CD4-positive, alpha-beta T cell treated with Interleukin-4 for 1 hour (primary cell): ENCODE results near the gene CHCHD6.

Experiments used
- DNase-seq, 2 donors: peaks; one replicate each; pipeline ENCODE4 v3.0.0-alpha.2; 2020 to 2022

The CHCHD6 gene

DNA sequence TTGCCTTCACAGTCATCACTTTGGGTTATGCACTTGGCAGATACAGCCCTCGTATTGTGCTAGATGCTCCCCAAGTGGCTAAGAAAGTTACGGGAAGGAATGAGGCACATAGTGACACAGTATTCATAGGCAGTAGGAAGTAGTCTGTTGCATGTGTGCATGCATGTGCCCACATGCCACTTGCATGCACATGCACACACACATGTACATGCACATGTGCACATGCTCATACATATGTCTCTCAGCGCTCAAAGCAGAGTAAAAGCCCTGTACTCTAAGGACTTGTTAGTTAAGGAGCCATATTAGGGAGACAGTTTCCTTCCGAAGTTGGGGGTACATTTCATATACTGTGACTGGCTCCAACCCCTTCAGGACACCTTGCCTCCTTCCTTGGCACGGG lies 128.9 kb downstream of the CHCHD6 start:
- DNase-seq = no peak

DNA sequence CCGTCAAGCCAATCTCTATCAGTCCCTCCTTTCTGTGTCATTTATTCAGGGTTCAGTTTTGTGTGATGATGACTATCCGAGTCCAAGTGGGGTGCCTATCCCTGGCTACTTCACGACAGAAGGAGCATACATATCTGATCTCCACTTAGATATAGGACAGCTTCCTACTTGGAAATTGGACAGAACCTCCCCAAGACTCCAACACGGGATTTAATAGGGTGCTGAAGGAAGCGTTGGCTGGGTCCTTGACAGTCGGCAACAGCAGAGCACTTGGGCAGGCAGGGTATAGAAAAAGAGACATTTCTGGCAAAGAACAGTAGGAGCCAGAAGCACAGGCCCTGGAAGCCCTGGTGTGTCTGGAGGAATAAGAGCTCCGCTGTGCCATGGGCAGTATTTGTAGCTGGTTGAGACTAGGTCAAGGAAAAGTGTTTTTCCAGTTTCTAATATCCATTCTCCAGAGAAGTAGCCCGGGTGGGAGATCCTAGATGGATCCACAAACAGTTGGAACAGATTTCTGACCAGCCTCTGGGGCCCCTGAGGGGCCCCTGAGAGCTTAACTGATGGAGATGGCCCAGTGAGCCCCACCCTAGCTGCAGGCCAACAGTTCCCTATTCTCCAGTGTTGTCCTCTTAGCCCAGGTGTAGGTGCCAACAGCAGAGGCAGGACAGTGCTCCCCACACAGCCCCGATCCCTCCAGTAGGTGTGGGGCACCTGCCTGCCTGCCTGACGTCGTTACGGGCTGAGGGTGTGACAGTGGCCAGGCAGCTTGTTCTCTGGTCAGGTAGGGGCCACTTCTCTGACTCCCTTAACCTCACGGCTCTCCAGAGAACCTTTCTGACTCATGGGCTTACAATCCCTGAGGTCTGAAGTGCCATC lies 130.8 kb downstream of the CHCHD6 start:
- no peak for DNase-seq

DNA sequence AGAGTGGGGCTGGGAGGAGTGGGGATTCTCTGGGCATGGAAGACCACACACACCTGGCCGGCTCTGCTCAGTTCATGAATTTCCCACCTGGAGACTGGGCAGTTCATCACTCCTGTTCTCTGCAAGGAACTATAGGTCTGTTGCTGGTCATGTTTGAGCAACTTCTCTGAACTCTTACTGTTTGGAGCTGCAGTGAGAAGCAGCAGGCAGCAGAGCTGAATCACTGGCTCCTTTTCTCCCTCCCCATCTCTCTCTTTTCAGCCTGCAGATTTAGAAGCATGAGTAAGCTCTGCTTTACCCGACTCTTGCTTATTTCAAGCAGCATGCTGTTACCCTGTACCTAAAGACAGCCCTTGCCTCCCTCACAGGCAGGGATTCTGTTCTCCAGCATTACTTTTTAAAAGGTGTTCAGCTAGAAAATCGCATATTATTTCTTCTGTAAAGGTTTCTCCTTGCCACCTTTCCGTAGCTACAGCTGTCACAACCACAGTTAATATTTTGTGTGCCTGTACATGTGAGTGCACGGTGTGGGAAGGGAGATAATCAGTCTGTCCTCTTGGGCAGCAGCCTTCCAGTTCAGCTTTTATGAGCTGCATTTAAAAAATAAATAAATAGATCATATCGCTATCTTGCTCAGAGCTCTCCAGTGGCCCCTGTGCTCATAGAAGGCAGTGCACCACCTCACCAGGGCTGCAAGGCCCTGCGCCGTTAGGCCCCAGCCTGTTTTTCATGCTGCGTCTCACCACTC lies 131.6 kb downstream of the CHCHD6 start:
- DNase-seq = no peak

DNA sequence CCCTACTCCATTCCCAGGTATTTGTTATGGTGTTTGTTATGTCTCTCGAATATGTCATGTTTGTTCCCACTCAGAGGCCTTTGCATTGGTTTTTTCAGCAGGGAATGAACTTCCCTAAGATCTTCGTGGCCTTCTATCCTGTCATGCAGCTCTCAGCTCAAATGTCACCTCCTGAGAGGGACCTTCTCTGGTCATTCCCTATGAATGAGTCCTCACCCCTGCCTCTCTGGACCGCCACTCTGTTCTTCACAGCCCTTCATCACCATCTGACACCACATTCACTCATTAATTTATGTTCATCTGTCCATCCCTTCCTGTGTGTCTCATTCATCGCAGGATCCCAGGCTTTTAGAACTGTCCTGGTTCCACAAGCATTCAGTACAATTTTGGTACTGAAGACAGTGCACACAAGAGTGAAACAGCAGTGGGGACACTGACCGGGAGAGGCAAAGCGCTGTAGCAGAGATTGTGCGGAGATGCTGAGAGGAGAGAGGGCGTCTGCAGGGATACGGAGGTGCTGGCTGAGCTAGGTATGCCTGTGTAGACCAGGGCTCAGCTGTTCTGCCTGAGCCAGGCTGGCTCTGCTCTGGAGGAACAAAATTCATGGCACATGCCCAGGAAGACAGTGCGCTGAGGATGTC lies 132.3 kb downstream of the CHCHD6 start:
- no peak for DNase-seq

DNA sequence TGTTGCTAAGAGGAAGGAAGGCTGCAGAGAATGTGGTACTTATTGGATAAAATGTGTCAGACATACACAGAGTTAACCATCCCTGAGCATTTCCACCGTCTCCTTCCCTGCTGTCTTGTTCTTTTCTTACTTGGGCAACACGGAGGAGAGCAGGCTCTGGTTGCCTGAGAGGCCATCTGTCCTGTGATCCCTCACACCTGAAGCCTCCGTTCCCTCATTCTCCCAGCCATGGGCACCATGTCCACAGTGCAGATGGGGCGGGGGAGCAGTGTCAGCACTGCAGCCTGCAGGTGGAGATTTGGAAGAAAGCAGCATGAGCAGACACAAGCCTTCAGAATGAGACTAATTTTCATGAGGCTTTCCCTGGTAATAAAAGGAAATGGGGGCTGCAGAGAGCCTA lies 133.7 kb downstream of the CHCHD6 start:
- DNase-seq = no peak

DNA sequence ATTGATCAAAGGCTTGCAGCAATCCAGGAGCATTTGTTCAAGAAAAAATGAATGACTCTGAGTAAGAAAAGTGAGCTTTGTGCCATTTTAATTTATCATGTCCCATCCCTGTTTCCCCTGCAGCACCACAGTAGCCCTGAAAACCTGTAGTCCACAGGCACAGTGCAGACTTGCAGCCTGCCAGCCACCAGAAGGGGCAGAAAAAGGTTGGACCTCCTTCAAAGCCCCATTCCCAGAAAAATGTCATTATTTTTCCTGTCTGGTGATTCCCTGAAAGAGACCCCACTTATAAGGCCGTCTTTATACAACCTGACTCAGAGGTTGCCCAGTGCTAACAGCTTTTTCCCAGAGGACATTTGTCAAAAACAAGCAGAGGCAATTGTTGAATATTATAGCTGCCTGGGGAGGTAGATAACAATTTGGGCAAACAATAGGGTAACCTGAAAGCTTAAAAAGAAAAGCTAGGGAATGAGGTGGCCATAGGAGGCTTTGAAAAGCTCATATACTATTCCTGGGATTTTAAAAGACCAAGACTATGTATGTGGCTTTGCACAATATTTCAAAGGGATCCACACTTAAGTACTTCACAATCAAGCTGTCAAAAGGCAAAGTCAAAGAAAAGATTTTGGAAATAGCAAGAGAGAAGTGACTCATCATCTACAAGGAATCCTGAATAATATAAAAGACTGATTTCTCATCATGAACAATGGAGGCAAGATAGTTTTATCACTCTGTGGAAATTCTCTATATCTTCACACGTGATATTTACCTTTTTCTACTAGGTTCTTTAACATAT lies 142.1 kb downstream of the CHCHD6 start:
- DNase-seq = no peak

DNA sequence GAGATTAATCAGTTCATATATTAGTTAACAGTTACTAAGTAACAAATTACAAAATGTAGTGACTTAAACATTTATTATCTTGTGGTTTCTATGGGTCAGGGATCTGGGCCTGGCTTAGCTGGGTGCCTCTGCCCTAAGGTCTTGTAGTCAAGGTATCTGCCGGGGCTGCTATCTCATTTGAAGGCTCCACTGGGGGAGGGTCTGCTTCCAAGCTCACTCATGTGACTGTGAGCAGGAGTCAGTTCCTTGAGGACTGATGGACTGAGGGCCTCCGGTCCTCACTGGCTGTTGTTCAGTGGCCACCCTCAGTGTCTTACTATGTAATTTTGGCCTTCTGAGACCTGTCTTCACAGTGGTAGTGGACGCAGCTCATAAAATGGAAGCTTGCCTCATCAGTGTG lies 143.0 kb downstream of the CHCHD6 start:
- DNase-seq = no peak

DNA sequence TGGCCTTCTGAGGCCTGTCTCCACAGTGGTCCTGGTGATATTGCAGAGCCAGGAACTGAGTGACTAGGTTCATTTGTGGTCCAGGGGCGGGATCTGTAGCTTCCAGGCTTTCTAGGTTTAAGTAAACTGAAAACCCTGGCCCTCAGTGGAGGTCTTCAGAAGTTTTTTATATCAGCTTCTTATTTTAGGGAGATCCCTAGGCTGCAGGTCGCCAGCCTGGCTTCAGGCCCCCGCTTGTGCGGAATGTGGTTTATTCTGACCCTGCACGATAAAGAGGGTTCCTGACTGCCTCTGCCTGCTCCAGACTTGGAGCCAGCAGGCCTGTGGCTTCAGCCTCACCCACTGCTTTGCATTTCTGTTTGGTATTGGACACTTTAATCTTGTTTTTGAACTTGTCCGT lies 145.0 kb downstream of the CHCHD6 start:
- no peak for DNase-seq

DNA sequence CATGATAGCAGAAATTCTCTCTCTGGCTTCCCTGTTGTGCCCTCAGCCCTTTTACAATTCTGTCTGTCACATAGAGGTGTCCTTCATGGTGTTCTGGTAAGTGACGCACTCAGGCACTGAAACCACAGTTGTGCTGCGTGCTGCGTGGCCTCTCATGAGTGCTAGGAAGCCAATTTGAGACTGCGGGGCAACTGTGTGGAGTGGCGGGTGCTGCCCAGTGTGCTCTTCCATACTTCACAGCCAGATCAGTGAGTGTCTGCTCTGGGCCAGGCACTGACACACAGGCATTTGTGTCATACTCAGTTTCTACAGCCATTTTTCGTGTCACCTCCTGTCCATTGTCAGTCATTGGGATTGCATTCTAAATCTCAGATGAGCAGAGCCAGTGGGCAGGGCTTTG lies 145.7 kb downstream of the CHCHD6 start:
- no peak for DNase-seq

DNA sequence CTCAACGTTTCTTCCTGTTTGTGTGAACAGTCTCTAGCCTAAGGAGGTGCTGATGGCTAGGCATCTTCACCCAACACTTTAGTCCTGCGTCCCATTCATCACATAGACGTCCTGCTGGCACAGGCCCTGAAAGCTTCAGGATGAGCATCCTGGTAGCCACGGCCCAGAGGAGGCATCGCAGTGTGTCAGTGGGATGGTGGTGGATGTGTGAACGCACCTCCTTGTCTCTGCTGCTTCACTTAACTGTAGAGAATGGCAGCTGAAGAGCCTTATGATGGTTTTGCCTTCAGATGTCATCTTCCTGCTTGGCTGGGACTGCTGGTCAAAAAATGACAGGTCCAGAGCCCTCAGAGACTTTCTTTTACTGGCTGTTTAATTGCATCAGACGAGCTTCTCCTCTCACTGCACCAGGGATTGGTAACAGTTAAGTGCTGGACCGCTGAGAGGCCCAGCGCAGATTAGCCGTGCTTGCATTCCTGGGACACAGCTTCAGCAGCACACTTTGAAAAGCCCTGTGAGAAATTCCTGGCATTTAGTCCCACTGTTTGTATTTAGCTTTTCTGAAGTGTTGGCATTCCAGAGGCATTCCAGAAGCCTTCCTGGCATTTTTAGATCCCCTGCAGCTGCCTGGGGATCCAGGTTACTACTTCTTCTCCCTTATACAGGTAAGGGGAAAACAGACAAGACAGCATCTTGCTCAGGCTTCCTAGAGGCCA lies 146.5 kb downstream of the CHCHD6 start:
- no peak for DNase-seq

DNA sequence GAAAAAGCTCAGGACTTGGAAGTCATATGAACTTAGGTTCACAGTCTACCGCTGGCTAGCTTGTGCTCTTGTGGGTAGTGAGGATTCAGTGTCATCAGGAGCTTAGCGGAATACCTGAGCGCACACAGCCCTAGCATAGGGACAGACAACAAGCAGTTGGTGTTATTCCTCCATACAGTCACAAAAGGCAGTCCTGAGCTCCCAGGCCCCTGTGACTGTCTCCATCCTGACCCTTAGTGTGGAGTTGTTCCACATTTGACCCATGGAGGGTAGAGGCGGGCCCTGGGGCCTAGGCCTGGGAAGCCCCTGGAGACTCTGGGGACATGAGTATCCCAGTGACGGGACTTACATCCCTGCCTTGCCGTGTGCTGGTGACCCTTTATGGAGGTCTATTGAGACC lies 147.3 kb downstream of the CHCHD6 start:
- DNase-seq = no peak

DNA sequence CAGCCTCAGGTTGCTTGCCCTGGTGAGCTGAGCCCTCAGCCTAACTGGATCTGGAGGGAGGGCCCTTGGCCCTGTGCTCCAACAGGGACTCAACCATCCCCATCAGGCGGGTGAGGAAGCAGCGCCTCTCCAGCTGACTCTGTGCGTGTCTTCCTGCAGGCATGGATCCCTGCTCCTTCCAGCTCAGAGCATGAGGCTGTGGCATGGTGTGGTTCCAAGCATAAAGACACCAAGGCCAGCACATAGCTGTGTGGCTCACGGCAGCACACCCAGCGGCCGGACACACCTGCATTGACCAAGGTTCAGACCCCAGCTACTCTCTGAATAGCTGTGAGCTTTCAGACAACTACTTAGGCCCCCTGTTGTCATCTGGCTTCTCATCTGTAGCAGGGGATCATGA lies 147.9 kb downstream of the CHCHD6 start:
- DNase-seq = no peak

DNA sequence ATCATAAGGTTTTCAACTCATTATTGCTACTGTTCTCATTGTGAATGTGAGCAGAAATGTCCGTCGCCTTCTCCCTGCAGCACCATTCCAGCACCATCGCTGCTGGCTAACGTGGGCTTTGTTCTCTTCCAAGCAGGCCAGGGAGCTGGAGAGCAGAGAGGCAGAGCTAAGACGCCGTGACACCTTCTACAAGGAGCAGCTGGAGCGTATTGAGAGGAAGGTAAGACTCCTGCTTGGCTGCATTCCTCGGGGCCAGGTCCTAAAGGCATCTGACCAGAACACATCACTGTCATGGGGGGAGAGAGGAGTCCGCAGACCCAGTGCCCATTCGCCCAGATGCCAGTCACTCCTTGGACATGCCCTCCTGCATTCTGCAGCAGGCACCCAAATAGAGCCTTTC lies 148.5 kb downstream of the CHCHD6 start:
- DNase-seq = no peak

DNA sequence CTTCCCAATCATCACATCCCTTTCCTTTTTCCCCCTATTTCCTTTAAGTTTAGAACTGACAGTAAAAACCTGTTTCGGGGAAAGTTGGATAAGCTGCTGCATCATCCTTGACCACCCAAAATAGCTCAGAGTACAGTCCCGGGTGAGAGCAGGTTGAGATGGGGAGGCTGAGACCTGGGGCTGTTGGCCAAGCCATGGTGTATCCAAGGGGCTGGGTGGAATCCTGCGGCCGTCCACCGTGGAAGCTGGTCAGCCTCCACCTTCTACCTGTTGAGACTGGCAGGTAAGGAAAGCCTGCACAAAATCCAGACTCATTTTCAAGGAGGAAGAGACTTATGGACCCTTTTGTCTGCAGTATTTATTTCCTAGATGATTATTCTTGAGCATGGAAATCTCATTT lies 150.6 kb downstream of the CHCHD6 start:
- DNase-seq = no peak

DNA sequence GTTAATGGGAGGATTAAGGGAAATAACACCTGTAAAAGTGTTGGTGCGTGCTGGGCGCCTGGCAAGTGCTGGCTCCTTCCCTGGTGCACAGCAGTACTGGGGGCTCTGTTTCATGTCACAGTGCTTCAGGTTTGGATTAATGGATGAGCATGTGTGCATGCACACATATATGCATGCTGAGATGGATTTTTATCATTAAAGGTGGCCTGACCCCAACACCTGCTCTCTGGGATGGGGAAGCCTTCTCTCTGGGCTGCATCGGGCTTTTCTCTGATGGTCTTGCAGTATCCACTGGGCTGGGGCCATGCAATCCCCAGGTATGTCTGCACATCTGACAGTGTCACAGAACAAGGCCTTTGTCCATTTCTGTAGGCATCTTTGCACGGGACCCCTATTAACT lies 151.3 kb downstream of the CHCHD6 start:
- DNase-seq = no peak

DNA sequence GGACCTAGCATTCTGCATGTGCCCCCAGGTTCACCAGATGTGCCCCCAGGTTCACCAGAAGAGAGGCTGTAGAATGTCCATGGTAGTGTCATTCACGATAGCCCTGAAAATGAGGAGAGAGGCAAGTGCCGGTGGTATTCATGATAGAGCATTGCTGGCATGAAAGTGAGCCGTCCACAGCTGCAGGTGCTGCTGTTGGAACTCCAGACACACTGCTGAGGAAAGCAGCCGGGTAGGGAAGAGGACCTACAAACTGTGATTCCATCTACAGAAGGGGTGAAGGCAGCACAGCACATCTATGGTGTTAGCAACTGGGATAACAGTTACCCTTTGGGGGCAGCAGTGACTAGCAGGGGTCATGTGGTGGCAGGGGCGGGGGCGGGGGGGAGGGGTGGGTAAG lies 153.9 kb downstream of the CHCHD6 start:
- no peak for DNase-seq

DNA sequence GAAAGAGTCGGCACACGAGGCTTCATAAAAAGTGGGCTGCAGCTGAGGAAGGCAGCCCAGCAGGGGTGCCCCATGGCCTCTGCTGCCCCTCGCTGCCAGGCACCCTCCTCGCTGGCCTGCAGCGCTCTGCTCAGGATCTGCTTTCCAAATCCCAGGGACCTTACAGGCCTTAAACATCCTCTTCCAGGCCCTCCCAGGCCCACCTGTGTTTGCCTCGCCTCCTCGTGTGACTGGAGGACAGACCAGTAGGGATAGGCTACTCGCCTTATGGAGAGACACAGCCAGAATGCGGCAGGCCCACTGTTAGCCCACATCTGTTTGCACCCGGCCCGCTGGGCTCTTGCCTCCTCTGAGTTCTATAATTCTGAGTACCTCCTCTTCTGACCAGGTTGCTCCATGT lies 154.4 kb downstream of the CHCHD6 start:
- no peak for DNase-seq

DNA sequence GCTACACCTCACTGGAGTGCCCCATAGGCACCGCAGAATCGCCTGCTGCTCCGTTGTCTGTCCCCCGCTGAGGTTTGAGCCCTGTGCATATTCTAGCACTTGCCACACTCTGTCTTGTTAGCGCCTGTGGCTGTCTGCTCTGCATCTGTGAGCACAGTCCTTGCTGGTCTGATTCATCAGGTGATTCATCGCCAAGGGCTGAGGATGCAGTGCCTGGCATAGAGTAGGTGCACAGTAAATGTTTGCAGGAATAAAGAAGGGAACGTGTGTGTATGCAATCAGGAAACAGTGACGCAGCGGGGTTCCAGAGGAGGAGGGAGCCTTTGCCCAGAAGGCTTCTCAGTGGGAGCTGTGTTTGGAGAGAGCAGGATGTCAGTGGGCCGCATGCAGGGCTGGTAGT lies 154.8 kb downstream of the CHCHD6 start:
- DNase-seq = no peak

DNA sequence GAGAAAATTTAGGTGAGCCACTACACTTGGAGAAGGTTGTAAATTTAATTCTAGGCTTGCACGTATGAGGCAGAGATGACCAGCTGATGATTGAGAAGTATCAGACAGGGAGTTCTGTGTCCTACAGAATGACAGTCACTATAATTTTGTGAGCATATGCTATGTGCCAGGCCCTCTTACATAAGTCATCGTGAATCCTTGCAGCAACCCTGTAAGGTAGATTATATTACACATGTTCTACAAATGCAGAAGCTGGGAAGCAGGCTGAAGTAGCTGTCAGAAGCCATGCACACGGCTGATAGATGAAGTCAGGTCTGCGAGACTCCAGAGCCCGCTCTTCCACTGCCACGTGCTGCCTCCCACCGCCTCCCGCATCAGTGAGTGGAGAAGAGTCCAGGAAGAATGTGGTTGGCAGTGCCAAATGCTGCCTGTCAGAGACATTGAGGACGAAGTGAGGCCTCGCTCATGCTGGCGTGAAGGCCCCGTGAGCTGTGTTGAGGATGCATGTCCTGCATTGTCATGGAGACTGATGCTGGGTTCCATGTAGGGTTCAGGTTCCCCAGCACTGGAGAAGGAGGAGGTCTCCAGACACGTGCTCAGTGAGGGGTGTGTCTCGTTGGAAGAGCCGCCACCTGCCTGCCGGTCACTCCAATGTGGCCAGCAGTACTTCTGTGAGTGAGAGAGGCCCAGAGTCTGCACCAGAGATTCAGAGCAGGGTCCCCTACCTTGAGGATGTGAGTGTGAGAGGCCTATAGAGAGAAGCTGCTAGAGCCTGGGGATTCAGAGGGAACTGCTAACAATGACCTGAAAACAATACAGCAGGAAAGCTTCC lies 155.6 kb downstream of the CHCHD6 start:
- no peak for DNase-seq

DNA sequence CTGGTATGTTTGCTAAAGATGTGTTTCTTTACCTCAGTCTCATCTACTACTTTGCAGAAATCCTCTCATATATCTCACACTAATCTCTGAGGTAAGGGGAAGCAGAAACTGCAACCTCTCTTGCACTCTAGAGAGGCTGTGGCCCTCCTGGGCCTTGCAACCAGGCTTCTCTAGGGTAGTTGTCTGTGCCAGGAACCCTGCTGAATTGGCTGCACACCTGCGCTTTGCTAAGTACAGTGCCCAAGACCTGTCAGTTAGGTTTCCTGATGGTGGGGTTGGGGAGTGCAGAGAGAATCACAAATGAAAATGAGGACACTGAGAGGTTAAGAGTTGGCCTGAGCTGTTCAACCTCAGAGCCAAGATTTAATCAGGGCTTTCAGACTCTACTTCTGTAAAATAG lies 161.7 kb downstream of the CHCHD6 start:
- no peak for DNase-seq

DNA sequence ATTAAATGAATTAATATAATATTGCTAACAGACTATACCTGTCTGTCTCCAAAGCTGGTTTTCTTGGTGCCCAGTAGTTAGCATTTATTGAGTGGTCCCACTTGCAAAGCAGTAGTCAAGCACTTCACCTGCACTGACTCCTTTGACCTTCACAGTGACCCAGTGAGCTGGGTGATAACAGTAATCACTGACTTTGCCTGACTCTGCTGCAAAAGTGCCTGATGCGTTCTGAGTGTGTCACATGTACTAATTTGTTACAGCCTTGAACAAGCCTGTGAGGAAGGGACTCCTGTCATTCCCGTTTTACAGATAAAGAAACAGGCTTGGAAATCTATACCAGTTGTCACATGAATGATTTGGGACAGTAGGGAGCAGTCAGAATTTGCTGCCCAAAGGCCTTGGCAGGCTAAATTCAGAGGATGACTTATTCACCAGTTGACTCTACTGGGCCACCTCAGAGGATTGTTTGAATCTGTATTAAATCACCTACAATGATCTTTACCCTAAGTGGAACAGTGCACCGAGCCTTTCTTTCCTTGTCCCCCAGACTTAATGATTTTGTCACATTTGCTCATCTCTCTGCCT lies 162.2 kb downstream of the CHCHD6 start:
- no peak for DNase-seq
